ENCODE data around the gene SETBP1.

Gene SETBP1

GRCh38 chr18:45085916-45086624 lies 405.4 kb downstream of the SETBP1 start:
- WGBS, 2 experiments, result 81 to 83% methylated on average over 4 to 5 of the region's 5 CpGs
- no peak overlapping the region for H3K27ac ChIP-seq (ENCODE audit: insufficient read depth, low read depth, low read length, poor library complexity, severe bottlenecking)
- H3K4me1 ChIP-seq (ENCODE audit: control insufficient read depth, insufficient read depth, low read length), result no peaks in the 10 kb centered on the region
- H3K27me3 ChIP-seq (ENCODE audit: control insufficient read depth, insufficient read depth, low read length, poor library complexity, severe bottlenecking), result no peaks in the 10 kb centered on the region
- no peak overlapping the region for H3K4me3 ChIP-seq (ENCODE audit: insufficient read depth, low read depth, low read length)
- no peaks in the 10 kb centered on the region for H3K9me3 ChIP-seq (ENCODE audit: control insufficient read depth, low read length)
- no peaks in the 10 kb centered on the region for H3K36me3 ChIP-seq (ENCODE audit: control insufficient read depth, insufficient read depth, low read length)

DNA sequence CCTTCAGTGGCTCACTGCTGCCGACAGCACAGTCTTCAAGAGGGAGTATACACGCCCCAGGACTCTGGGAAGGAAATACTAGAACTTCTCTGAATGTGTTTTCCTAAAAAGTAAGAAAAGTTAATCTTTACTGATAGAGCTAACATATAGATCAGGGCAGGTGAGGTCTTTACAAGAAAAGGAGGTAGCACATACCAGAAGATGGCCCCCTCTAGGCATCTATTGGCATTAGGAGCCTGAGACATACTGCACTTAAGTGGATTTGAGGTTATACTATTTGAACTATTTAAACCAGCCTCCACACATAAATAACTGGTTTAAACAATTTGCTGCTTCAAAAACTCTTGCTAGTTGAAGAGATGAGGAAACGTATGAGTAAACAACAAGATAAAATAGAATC lies 406.1 kb downstream of the SETBP1 start:
- Histone ChIP-seq H3K9me3 (ENCODE audit: control insufficient read depth, low read length) (no peaks in the 10 kb centered on the region), H3K36me3 (ENCODE audit: control insufficient read depth, insufficient read depth, low read length) (no peaks in the 10 kb centered on the region), H3K27me3 (ENCODE audit: control insufficient read depth, insufficient read depth, low read length, poor library complexity, severe bottlenecking) (no peaks in the 10 kb centered on the region), H3K4me3 (ENCODE audit: insufficient read depth, low read depth, low read length) (no peak overlapping the region), H3K4me1 (ENCODE audit: control insufficient read depth, insufficient read depth, low read length) (no peaks in the 10 kb centered on the region), H3K27ac (ENCODE audit: insufficient read depth, low read depth, low read length, poor library complexity, severe bottlenecking) (no peak overlapping the region)
- 96% methylated on average over 3 of the region's 3 CpGs for WGBS, 2 experiments

GRCh38 chr18:45090526-45091140 lies 409.9 kb downstream of the SETBP1 start:
- Histone ChIP-seq H3K36me3 (ENCODE audit: control insufficient read depth, insufficient read depth, low read length) (no peaks in the 10 kb centered on the region), H3K4me3 (ENCODE audit: insufficient read depth, low read depth, low read length) (no peak overlapping the region), H3K27me3 (ENCODE audit: control insufficient read depth, insufficient read depth, low read length, poor library complexity, severe bottlenecking) (no peaks in the 10 kb centered on the region), H3K27ac (ENCODE audit: insufficient read depth, low read depth, low read length, poor library complexity, severe bottlenecking) (no peak overlapping the region), H3K4me1 (ENCODE audit: control insufficient read depth, insufficient read depth, low read length) (no peaks in the 10 kb centered on the region), H3K9me3 (ENCODE audit: control insufficient read depth, low read length) (no peaks in the 10 kb centered on the region)
- WGBS, 2 experiments, result 94 to 95% methylated on average over 7 of the region's 7 CpGs

DNA sequence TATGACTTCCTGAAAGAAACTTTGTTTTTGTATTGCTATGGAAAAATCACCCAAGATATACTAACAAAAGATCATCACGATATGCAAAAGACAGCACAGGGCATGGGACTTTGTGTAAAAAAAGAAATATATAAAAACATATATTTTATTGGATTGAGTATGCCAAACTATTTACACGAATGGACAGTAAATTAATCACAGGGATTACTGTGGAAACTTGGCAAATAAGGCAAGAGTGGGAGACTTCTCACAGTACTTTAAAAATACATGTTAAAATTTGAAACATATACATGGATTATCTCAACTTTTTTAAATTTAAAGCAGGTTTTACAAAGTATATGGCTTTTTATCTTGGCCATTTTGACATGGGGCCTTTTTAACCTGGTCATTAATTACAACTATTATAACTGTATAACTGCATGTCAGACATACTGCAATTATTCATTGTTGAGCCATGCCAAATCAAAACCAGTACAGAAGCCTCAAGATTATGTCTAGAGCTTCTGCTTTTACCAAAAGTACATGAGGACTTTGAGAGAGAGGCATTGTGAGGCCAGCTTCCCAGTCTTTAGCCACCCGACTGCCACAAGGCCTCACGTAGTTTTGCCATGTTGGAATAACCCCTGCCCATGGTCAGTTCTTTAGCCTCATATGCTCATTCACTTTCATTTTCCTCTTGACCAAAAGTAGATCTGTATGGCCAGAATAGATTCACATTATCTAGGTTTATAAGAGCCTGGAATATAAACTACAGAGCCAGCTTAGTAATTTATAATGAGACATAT lies 419.8 kb downstream of the SETBP1 start:
- Histone ChIP-seq H3K4me1 (ENCODE audit: control insufficient read depth, insufficient read depth, low read length) (no peaks in the 10 kb centered on the region), H3K4me3 (ENCODE audit: insufficient read depth, low read depth, low read length) (no peak overlapping the region), H3K27me3 (ENCODE audit: control insufficient read depth, insufficient read depth, low read length, poor library complexity, severe bottlenecking) (no peaks in the 10 kb centered on the region), H3K27ac (ENCODE audit: insufficient read depth, low read depth, low read length, poor library complexity, severe bottlenecking) (no peak overlapping the region), H3K36me3 (ENCODE audit: control insufficient read depth, insufficient read depth, low read length) (no peaks in the 10 kb centered on the region), H3K9me3 (ENCODE audit: control insufficient read depth, low read length) (no peaks in the 10 kb centered on the region)
- 91 to 92% methylated on average over 2 to 4 of the region's 4 CpGs for WGBS, 2 experiments

GRCh38 chr18:45102126-45102525 lies 421.4 kb downstream of the SETBP1 start:
- Histone ChIP-seq H3K4me3 (ENCODE audit: insufficient read depth, low read depth, low read length) (no peak overlapping the region), H3K9me3 (ENCODE audit: control insufficient read depth, low read length) (no peaks in the 10 kb centered on the region), H3K36me3 (ENCODE audit: control insufficient read depth, insufficient read depth, low read length) (no peaks in the 10 kb centered on the region), H3K27me3 (ENCODE audit: control insufficient read depth, insufficient read depth, low read length, poor library complexity, severe bottlenecking) (no peaks in the 10 kb centered on the region), H3K4me1 (ENCODE audit: control insufficient read depth, insufficient read depth, low read length) (no peaks in the 10 kb centered on the region), H3K27ac (ENCODE audit: insufficient read depth, low read depth, low read length, poor library complexity, severe bottlenecking) (no peak overlapping the region)
- WGBS, 2 experiments, result 87 to 95% methylated on average over 2 to 3 of the region's 3 CpGs

DNA sequence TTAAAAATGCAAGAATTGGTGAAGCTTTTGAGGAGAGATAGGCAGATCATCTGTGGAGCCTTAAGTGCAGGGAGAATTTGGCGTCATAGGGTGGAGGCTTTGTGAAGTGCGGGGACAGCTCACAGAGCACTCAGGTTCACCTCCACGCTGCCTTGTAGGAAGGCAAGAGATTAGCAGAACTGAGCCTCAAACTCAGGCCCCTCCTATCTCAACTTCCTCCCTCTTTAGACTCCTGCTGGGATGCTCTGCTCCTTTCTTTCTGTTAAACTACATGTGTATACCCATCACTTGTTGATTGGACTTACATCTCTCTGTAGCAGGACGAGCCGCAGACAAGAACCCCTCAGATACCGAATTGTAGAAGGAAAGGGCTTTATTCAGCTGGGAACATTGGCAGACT lies 422.2 kb downstream of the SETBP1 start:
- Histone ChIP-seq H3K27me3 (ENCODE audit: control insufficient read depth, insufficient read depth, low read length, poor library complexity, severe bottlenecking) (no peaks in the 10 kb centered on the region), H3K4me1 (ENCODE audit: control insufficient read depth, insufficient read depth, low read length) (no peaks in the 10 kb centered on the region), H3K36me3 (ENCODE audit: control insufficient read depth, insufficient read depth, low read length) (no peaks in the 10 kb centered on the region), H3K4me3 (ENCODE audit: insufficient read depth, low read depth, low read length) (no peak overlapping the region), H3K27ac (ENCODE audit: insufficient read depth, low read depth, low read length, poor library complexity, severe bottlenecking) (no peak overlapping the region), H3K9me3 (ENCODE audit: control insufficient read depth, low read length) (no peaks in the 10 kb centered on the region)
- 86 to 91% methylated on average over 6 of the region's 6 CpGs for WGBS, 2 experiments

DNA sequence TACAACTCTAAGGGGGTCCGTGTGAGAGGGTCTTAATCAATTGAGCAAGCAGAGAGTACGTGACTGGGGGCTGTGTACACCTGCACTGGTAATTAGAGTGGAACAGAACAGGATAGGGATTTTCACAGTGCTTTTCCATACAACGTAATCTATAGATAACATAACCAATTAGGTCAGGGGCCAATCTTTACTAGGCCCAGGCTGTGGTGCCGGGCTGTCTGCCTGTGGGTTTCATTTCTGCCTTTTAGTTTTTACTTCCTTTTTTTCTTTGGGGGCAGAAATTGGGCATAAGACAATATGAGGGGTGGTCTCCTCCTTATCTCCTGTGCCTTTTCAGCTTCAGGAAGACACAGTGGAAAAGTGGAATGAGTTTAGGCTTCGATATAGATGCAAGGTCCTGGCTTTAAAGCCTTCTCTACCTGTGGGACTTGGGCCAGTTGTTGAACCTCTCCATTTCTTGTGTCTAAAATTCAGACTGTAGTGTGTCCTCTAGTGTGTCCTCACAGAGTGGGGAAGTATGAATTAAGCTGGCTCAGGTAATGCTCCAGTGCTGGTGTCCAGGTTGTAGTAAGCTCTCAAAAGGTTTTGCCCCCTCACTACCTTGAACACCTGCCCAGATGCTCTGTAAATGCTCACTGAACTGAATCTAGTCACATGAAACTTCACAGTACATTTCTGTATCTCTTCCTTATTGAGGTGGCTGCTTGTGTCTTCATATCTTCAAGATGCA lies 422.8 kb downstream of the SETBP1 start:
- Histone ChIP-seq H3K27me3 (ENCODE audit: control insufficient read depth, insufficient read depth, low read length, poor library complexity, severe bottlenecking) (no peaks in the 10 kb centered on the region), H3K27ac (ENCODE audit: insufficient read depth, low read depth, low read length, poor library complexity, severe bottlenecking) (no peak overlapping the region), H3K9me3 (ENCODE audit: control insufficient read depth, low read length) (no peaks in the 10 kb centered on the region), H3K4me1 (ENCODE audit: control insufficient read depth, insufficient read depth, low read length) (no peaks in the 10 kb centered on the region), H3K4me3 (ENCODE audit: insufficient read depth, low read depth, low read length) (no peak overlapping the region), H3K36me3 (ENCODE audit: control insufficient read depth, insufficient read depth, low read length) (no peaks in the 10 kb centered on the region)
- WGBS, 2 experiments, result 85 to 94% methylated on average over 5 of the region's 5 CpGs

DNA sequence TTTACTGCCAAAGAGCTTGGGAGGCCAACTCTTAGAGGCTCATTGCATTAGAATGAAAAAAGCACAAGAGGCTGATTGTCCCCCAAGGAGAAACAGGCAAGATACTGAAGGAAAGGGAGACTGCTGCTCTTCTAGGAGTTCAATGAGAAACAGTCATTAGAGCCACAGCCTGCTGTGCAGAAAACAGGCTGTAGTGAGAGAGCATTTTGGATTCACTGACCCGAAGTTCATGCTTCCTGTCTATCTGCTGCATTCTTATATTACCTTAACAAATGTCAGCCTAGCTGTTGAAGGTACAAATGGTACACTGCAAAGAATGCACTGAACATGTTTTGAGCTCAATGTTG lies 423.3 kb downstream of the SETBP1 start:
- Histone ChIP-seq H3K27me3 (ENCODE audit: control insufficient read depth, insufficient read depth, low read length, poor library complexity, severe bottlenecking) (no peaks in the 10 kb centered on the region), H3K9me3 (ENCODE audit: control insufficient read depth, low read length) (no peaks in the 10 kb centered on the region), H3K36me3 (ENCODE audit: control insufficient read depth, insufficient read depth, low read length) (no peaks in the 10 kb centered on the region), H3K4me1 (ENCODE audit: control insufficient read depth, insufficient read depth, low read length) (no peaks in the 10 kb centered on the region), H3K4me3 (ENCODE audit: insufficient read depth, low read depth, low read length) (no peak overlapping the region), H3K27ac (ENCODE audit: insufficient read depth, low read depth, low read length, poor library complexity, severe bottlenecking) (no peak overlapping the region)
- 70 to 73% methylated on average over 1 of the region's 1 CpG for WGBS, 2 experiments

DNA sequence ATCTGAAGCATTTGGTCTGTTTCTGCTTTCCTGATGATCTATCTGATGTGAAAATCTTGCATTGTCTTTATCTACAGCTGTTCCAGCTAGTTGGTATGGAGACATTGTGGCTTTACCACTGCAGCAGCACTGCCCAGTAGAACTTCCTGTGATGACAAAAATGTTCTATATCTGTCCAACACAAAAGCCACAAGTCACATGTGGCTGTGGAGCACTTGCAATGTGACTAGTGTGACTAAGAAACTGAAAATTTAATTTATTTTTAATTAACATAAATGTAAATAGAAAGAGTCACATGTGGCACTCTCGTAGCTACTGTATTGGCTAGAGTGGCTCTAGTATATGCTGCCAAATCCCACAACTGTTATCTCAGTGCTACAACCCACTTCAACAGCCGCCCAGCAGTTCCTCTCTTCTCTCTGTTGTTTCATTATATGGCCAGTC lies 425.7 kb downstream of the SETBP1 start:
- no peak overlapping the region for H3K27ac ChIP-seq (ENCODE audit: insufficient read depth, low read depth, low read length, poor library complexity, severe bottlenecking)
- 90 to 94% methylated on average over 2 of the region's 2 CpGs for WGBS, 2 experiments

GRCh38 chr18:45107425-45107824 lies 426.7 kb downstream of the SETBP1 start:
- H3K27me3 ChIP-seq (ENCODE audit: control insufficient read depth, insufficient read depth, low read length, poor library complexity, severe bottlenecking), result no peaks in the 10 kb centered on the region
- no peak overlapping the region for H3K27ac ChIP-seq (ENCODE audit: insufficient read depth, low read depth, low read length, poor library complexity, severe bottlenecking)
- no peaks in the 10 kb centered on the region for H3K36me3 ChIP-seq (ENCODE audit: control insufficient read depth, insufficient read depth, low read length)
- no peaks in the 10 kb centered on the region for H3K4me1 ChIP-seq (ENCODE audit: control insufficient read depth, insufficient read depth, low read length)
- H3K9me3 ChIP-seq (ENCODE audit: control insufficient read depth, low read length), result no peaks in the 10 kb centered on the region
- WGBS, 2 experiments, result 93 to 97% methylated on average over 1 of the region's 1 CpG
- H3K4me3 ChIP-seq (ENCODE audit: insufficient read depth, low read depth, low read length), result no peak overlapping the region

More for the DNA sequence above, 425.7 kb downstream of the SETBP1 start:
- H3K36me3 ChIP-seq (ENCODE audit: control insufficient read depth, insufficient read depth, low read length), result no peaks in the 10 kb centered on the region
- H3K4me3 ChIP-seq (ENCODE audit: insufficient read depth, low read depth, low read length), result no peak overlapping the region
- H3K9me3 ChIP-seq (ENCODE audit: control insufficient read depth, low read length), result no peaks in the 10 kb centered on the region
- H3K4me1 ChIP-seq (ENCODE audit: control insufficient read depth, insufficient read depth, low read length), result no peaks in the 10 kb centered on the region
- no peaks in the 10 kb centered on the region for H3K27me3 ChIP-seq (ENCODE audit: control insufficient read depth, insufficient read depth, low read length, poor library complexity, severe bottlenecking)

All from ectodermal cell (in vitro differentiated cells).